Neural cell (in vitro differentiated cells): ENCODE data around the gene USH1C. TPM values are rescaled to one million over a fixed set of nuclear protein-coding genes. Genes with fewer than 3 reads are reported as not detected.

Experiments
- H2AFZ ChIP-seq: fragments of 200-600, 300-800 bp; sonication (generic), shearing (Covaris generic); 2 replicates; pipeline ENCODE4 v1.6.0; 2014; ENCODE audit warnings: low read depth, mild to moderate bottlenecking, antibody characterized with exemption, low read length, moderate library complexity
- H3F3A ChIP-seq: fragments of 200-600 bp; shearing (Covaris generic); 2 replicates; pipeline ENCODE4 v1.6.1; 2016; ENCODE audit warnings: mild to moderate bottlenecking, moderate library complexity, mixed read lengths, antibody characterized with exemption, low read length; ENCODE audit not compliant: insufficient read depth, poor library complexity, severe bottlenecking
- H3K27ac ChIP-seq: fragments of 200-600, 300-800 bp; sonication (generic), shearing (Covaris generic); 2 replicates; pipeline ENCODE4 v1.5.1; 2014; ENCODE audit warnings: mild to moderate bottlenecking, low read length, moderate library complexity
- H3K27me3 ChIP-seq: fragments of 300-800, 200-600 bp; sonication (generic), shearing (Covaris generic); 2 replicates; pipeline ENCODE4 v1.6.0; 2014; ENCODE audit warnings: mild to moderate bottlenecking, low read depth, low read length, moderate library complexity; ENCODE audit not compliant: insufficient read depth
- H3K36me3 ChIP-seq: fragments of 300-800, 200-600 bp; sonication (generic), shearing (Covaris generic); 2 replicates; pipeline ENCODE4 v1.5.1; 2014; ENCODE audit warnings: mild to moderate bottlenecking, antibody characterized with exemption, low read length, moderate library complexity; ENCODE audit not compliant: insufficient read depth
- H3K4me2 ChIP-seq: fragments of 300-800, 200-600 bp; sonication (generic), shearing (Covaris generic); 2 replicates; pipeline ENCODE4 v1.6.0; 2014; ENCODE audit warnings: mild to moderate bottlenecking, low read length
- H3K4me3 ChIP-seq: fragments of 300-800, 200-600 bp; sonication (generic), shearing (Covaris generic); 2 replicates; pipeline ENCODE4 v1.5.1; 2014; ENCODE audit warnings: mild to moderate bottlenecking, low read length, moderate library complexity
- H3K79me2 ChIP-seq: fragments of 200-600 bp; shearing (Covaris generic); replicated peaks from 2 replicates; pipeline ENCODE4 v1.6.0; 2014; ENCODE audit warnings: mild to moderate bottlenecking, low read length, moderate library complexity; ENCODE audit not compliant: insufficient read depth
- H3K9ac ChIP-seq: fragments of 300-800, 200-600 bp; sonication (generic), shearing (Covaris generic); 2 replicates; pipeline ENCODE4 v1.6.1; 2016; ENCODE audit warnings: mild to moderate bottlenecking, low read length, mixed read lengths
- H3K9me2 ChIP-seq: fragments of 200-600 bp; shearing (Covaris generic); 2 replicates; pipeline ENCODE4 v1.6.1; 2016; ENCODE audit warnings: mild to moderate bottlenecking, low read length, mixed read lengths; ENCODE audit not compliant: insufficient read depth
- H3K9me3 ChIP-seq: fragments of 200-600, 300-800 bp; sonication (generic), shearing (Covaris generic); 2 replicates; pipeline ENCODE4 v1.6.1; 2016; ENCODE audit warnings: mild to moderate bottlenecking, mixed run types, low read length, moderate library complexity, mixed read lengths
- H4K20me1 ChIP-seq: fragments of 200-600 bp; shearing (Covaris generic); 2 replicates; pipeline ENCODE4 v1.6.1; 2016; ENCODE audit warnings: mild to moderate bottlenecking, mixed run types; ENCODE audit not compliant: insufficient read depth
- EP300 ChIP-seq: fragments of 450-650 bp; conservative IDR thresholded peaks from 2 replicates; pipeline ENCODE4 v1.6.1; 2014; ENCODE audit warnings: antibody characterized with exemption, mild to moderate bottlenecking, moderate library complexity; ENCODE audit not compliant: poor library complexity, severe bottlenecking
- EZH2 ChIP-seq: fragments of 200-600, 300-800 bp; shearing (Covaris generic), sonication (generic); IDR thresholded peaks from 2 replicates; pipeline ENCODE4 v1.6.1; 2014; ENCODE audit warnings: antibody characterized with exemption, low read length, borderline replicate concordance, mild to moderate bottlenecking; ENCODE audit not compliant: insufficient read depth, poor library complexity, severe bottlenecking
- MXI1 ChIP-seq: fragments of 450-650 bp; conservative IDR thresholded peaks from 2 replicates; pipeline ENCODE4 v1.6.1; 2014; ENCODE audit warnings: antibody characterized with exemption, mild to moderate bottlenecking; ENCODE audit not compliant: poor library complexity, severe bottlenecking
- POLR2AphosphoS5 ChIP-seq: IDR thresholded peaks from 2 replicates; pipeline ENCODE4 v1.6.1; 2012
- RAD21 ChIP-seq: fragments of 450-650 bp; conservative IDR thresholded peaks from 2 replicates; pipeline ENCODE4 v1.6.1; 2014; ENCODE audit warnings: antibody characterized with exemption, mild to moderate bottlenecking, moderate library complexity
- SMC3 ChIP-seq: fragments of 450-650 bp; conservative IDR thresholded peaks from 2 replicates; pipeline ENCODE4 v1.6.1; 2014; ENCODE audit warnings: antibody characterized with exemption, mild to moderate bottlenecking, moderate library complexity; ENCODE audit not compliant: poor library complexity
- TAF1 ChIP-seq: IDR thresholded peaks from 2 replicates; pipeline ENCODE4 v1.6.1; 2012; ENCODE audit warnings: low read depth
- polyA plus RNA-seq: library from polyadenylated mRNA; depleted of rRNA; stranded (reverse); fragments of >200 nt; gene quantifications from 2 replicates; pipeline ENCODE4 v1.2.3, GENCODE V29; 2014
- TF ChIP-seq, protein P1 (sequence below): IDR thresholded peaks from 2 replicates; pipeline ENCODE4 v1.6.1; 2012; ENCODE audit warnings: borderline replicate concordance
- TF ChIP-seq, protein P2 (sequence below): fragments of 450-650 bp; IDR thresholded peaks from 2 replicates; pipeline ENCODE4 v1.5.1; 2014; ENCODE audit warnings: antibody characterized with exemption, mild to moderate bottlenecking, moderate library complexity; ENCODE audit not compliant: poor library complexity, severe bottlenecking

Gene USH1C
- polyA plus RNA-seq, 1 donor from 2014 or later: 0.67 TPM

DNA sequence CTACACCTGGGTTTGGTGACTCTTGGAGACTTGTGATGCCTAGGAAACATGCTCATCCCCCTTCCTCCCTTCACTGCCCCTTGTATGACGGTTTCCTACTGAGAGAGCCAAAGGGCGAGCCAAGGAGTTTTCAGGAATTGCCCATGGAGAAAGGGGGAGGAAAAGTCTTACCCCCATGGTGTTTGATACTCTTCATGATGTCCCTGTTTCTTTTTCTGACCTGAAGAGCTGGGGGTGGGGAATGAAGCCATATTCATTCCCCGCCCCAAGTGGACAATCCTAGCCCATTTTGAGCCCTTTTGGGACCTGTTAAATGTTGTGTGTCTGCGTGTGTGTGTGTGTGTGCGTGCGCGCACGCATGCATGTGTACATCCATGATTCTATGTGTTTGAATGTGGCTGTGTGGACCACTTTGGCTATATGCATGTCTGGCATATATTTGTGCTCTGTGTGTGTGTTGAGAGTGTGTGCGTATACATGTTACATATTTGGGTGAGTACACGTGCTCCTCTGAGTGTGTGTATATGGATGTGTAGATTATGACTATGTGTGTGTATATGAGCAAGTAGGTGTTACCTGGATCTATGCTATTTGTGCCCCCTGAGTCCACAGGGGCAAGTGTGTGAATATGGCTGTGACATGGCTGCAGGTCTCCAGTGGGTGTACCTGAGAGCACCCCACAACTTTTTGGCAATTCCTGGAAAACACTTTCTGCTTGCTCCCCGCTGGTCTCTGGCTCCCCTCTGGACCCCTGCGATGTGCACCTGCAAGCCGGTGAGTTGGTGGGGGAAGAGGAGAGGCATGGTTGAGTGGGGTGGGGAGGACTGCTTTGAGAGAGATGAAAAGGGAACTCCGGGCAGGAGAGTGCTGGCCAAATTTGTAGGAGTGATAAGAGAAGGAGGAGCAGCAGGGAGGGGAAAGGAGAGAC lies 27.5 kb upstream of the USH1C start:
- Histone ChIP-seq H3K9me3 (no peaks in the 10 kb centered on the region), H2AFZ (no peak overlapping the region), H3K27me3 (no peaks in the 10 kb centered on the region), H3K4me3 (no peak overlapping the region), H3K79me2 (no peaks in the 10 kb centered on the region), H3K36me3 (no peaks in the 10 kb centered on the region), H3K9ac (no peak overlapping the region), H3K9me2 (no peaks in the 10 kb centered on the region), H3K27ac (no peak overlapping the region), H4K20me1 (no peaks in the 10 kb centered on the region), H3F3A (no peaks in the 10 kb centered on the region), H3K4me2 (no peak overlapping the region)
- TF ChIP-seq EZH2: no peak
- TF ChIP-seq POLR2AphosphoS5: no peak
- TF ChIP-seq SMC3: no peak
- no peak for TF ChIP-seq EP300
- TF ChIP-seq, protein P1, sequence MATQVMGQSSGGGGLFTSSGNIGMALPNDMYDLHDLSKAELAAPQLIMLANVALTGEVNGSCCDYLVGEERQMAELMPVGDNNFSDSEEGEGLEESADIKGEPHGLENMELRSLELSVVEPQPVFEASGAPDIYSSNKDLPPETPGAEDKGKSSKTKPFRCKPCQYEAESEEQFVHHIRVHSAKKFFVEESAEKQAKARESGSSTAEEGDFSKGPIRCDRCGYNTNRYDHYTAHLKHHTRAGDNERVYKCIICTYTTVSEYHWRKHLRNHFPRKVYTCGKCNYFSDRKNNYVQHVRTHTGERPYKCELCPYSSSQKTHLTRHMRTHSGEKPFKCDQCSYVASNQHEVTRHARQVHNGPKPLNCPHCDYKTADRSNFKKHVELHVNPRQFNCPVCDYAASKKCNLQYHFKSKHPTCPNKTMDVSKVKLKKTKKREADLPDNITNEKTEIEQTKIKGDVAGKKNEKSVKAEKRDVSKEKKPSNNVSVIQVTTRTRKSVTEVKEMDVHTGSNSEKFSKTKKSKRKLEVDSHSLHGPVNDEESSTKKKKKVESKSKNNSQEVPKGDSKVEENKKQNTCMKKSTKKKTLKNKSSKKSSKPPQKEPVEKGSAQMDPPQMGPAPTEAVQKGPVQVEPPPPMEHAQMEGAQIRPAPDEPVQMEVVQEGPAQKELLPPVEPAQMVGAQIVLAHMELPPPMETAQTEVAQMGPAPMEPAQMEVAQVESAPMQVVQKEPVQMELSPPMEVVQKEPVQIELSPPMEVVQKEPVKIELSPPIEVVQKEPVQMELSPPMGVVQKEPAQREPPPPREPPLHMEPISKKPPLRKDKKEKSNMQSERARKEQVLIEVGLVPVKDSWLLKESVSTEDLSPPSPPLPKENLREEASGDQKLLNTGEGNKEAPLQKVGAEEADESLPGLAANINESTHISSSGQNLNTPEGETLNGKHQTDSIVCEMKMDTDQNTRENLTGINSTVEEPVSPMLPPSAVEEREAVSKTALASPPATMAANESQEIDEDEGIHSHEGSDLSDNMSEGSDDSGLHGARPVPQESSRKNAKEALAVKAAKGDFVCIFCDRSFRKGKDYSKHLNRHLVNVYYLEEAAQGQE: no peak
- TF ChIP-seq MXI1: no peak
- no peak for TF ChIP-seq TAF1
- TF ChIP-seq RAD21: no peak
- TF ChIP-seq, protein P2, sequence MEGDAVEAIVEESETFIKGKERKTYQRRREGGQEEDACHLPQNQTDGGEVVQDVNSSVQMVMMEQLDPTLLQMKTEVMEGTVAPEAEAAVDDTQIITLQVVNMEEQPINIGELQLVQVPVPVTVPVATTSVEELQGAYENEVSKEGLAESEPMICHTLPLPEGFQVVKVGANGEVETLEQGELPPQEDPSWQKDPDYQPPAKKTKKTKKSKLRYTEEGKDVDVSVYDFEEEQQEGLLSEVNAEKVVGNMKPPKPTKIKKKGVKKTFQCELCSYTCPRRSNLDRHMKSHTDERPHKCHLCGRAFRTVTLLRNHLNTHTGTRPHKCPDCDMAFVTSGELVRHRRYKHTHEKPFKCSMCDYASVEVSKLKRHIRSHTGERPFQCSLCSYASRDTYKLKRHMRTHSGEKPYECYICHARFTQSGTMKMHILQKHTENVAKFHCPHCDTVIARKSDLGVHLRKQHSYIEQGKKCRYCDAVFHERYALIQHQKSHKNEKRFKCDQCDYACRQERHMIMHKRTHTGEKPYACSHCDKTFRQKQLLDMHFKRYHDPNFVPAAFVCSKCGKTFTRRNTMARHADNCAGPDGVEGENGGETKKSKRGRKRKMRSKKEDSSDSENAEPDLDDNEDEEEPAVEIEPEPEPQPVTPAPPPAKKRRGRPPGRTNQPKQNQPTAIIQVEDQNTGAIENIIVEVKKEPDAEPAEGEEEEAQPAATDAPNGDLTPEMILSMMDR: no peak

DNA sequence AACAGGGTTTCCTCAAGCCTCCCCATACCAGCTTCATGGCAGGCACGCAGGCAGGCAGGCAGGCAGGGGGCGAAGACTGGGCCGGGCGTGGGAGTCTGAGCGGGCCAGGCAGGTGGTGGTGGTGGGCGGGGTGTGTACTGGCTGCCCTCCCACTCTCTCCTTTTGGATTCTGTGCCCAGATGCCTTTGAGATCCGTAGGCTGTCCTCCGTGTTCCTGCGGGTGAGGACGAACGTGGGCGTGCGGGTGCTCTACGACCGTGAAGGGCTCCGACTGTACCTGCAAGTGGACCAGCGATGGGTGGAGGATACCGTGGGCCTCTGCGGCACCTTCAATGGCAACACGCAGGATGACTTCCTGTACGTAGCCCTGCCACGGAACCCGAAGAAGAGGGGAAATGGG lies 25.8 kb upstream of the USH1C start:
- Histone ChIP-seq H3K9me3 (no peaks in the 10 kb centered on the region), H3K27me3 (no peaks in the 10 kb centered on the region), H3K4me3 (no peak overlapping the region), H3K9me2 (no peaks in the 10 kb centered on the region), H3K4me2 (no peak overlapping the region), H4K20me1 (no peaks in the 10 kb centered on the region), H3K27ac (no peak overlapping the region), H3F3A (no peaks in the 10 kb centered on the region), H3K79me2 (no peaks in the 10 kb centered on the region), H3K36me3 (no peaks in the 10 kb centered on the region), H2AFZ (no peak overlapping the region), H3K9ac (no peak overlapping the region)
- TF ChIP-seq, protein P2: no peak
- TF ChIP-seq EP300 (no peak), EZH2 (no peak), SMC3 (no peak)
- TF ChIP-seq, protein P1: no peak
